ENCODE data around the gene RCHY1. TPM values are rescaled to one million over a fixed set of nuclear protein-coding genes. Genes with fewer than 3 reads are reported as not detected.
A peak's percentile ranks its signal among the peaks of the same experiment; 100 is the strongest.
"Not testable (repeated sequence)": the region's sequence is repeated elsewhere in the genome, so short reads cannot be mapped to it uniquely, and the experiment has no call there.

The RCHY1 gene
- total and polyA plus RNA-seq, 2 experiments from 2014 or later: 16.9 to 23.6 TPM

- H3K27me3 ChIP-seq (replicated peaks; ENCODE audit: insufficient read depth): no peaks in the 10 kb centered on the region
- in situ Hi-C loops (cut with MboI): no loop called here
- H3K9me3 ChIP-seq (ENCODE audit: low read depth): no peaks in the 10 kb centered on the region
- TF ChIP-seq EZH2 (IDR thresholded peaks at IDR 0.05; ENCODE audit: insufficient read depth, poor library complexity, severe bottlenecking) (no peak), EZH2phosphoT487 (IDR thresholded peaks at IDR 0.05; ENCODE audit: insufficient read depth, low read depth) (no peak)
- no peaks in the 10 kb centered on the region for H4K20me1 ChIP-seq (ENCODE audit: insufficient read depth)
- H3K9ac ChIP-seq: no peak overlapping the region
- H2AFZ ChIP-seq: no peak overlapping the region
- WGBS, 2 experiments (ENCODE audit: low coverage in 1 of 2, low lambda C conversion rate in 2 of 2, missing lambda C conversion rate in 2 of 2): 68 to 74% methylated on average over 3 of the region's 3 CpGs
- H3F3A ChIP-seq (ENCODE audit: insufficient read depth): peaks cover 33% of the 10 kb centered on the region
- peaks cover 9% of the 10 kb centered on the region; the same call in 1 of the 2 replicates for H3K36me3 ChIP-seq (ENCODE audit: low read depth)
- peak overlapping the region; percentile 88 for H3K4me2 ChIP-seq (ENCODE audit: unreplicated experiment)
- peaks cover 39% of the 10 kb centered on the region for H3K4me1 ChIP-seq (ENCODE audit: insufficient read depth)
- H3K79me2 ChIP-seq (ENCODE audit: insufficient read depth): peaks cover 91% of the 10 kb centered on the region
- H3K27ac ChIP-seq: peak overlapping the region; percentile 92; the same call in 1 of the 2 replicates
- no peak for DNase-seq
- no peaks in the 10 kb centered on the region for H3K9me2 ChIP-seq (ENCODE audit: insufficient read depth)
- H3K4me3 ChIP-seq: peak overlapping the region; percentile 48
Measured at GRCh38 chr4:75511841-75512240, 2.4 kb downstream of the RCHY1 start.

DNA sequence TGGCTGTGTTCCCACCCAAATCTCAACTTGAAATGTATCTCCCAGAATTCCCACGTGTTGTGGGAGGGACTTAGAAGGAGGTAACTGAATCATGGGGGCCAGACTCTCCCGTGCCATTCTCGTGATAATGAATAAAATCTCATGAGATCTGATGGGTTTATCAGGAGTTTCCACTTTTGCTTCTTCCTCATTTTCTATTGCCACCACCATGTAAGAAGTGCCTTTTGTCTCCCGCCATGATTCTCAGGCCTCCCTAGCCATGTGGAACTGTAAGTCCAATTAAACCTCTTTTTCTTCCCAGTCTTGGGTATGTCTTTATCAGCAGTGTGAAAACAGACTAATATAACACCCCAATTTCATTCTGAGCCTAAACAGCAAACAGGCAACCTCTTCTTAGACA is 4.6 kb downstream of the RCHY1 start:
- in situ Hi-C loops (cut with MboI); H3K27me3 ChIP-seq (replicated peaks; ENCODE audit: insufficient read depth); DNase-seq; H2AFZ ChIP-seq; H3K4me2 ChIP-seq (ENCODE audit: unreplicated experiment); H3K9me3 ChIP-seq (ENCODE audit: low read depth); H4K20me1 ChIP-seq (ENCODE audit: insufficient read depth); H3K9ac ChIP-seq; H3K9me2 ChIP-seq (ENCODE audit: insufficient read depth); H3K4me3 ChIP-seq; H3K27ac ChIP-seq: not testable (repeated sequence)
- Histone ChIP-seq H3F3A (ENCODE audit: insufficient read depth) (peaks cover 24% of the 10 kb centered on the region), H3K36me3 (ENCODE audit: low read depth) (peaks cover 16% of the 10 kb centered on the region), H3K79me2 (ENCODE audit: insufficient read depth) (peaks cover 91% of the 10 kb centered on the region), H3K4me1 (ENCODE audit: insufficient read depth) (peaks cover 31% of the 10 kb centered on the region)
- 96 to 98% methylated on average over 4 of the region's 4 CpGs for WGBS, 2 experiments (ENCODE audit: low coverage in 1 of 2, low lambda C conversion rate in 2 of 2, missing lambda C conversion rate in 2 of 2)

GRCh38 chr4:75505630-75506029 is 8.6 kb downstream of the RCHY1 start:
- H3K79me2 ChIP-seq (ENCODE audit: insufficient read depth): peaks cover 70% of the 10 kb centered on the region
- no peaks in the 10 kb centered on the region for H3K9me3 ChIP-seq (ENCODE audit: low read depth)
- no peaks in the 10 kb centered on the region for H4K20me1 ChIP-seq (ENCODE audit: insufficient read depth)
- no peak overlapping the region for H3K27ac ChIP-seq
- peaks cover 23% of the 10 kb centered on the region for H3K36me3 ChIP-seq (ENCODE audit: low read depth)
- TF ChIP-seq EZH2phosphoT487 (IDR thresholded peaks at IDR 0.05; ENCODE audit: insufficient read depth, low read depth) (no peak), EZH2 (IDR thresholded peaks at IDR 0.05; ENCODE audit: insufficient read depth, poor library complexity, severe bottlenecking) (no peak)
- H3K27me3 ChIP-seq (replicated peaks; ENCODE audit: insufficient read depth): no peaks in the 10 kb centered on the region
- no peak overlapping the region for H3K4me2 ChIP-seq (ENCODE audit: unreplicated experiment)
- no peak overlapping the region for H2AFZ ChIP-seq
- no peak for DNase-seq
- no peaks in the 10 kb centered on the region for H3K9me2 ChIP-seq (ENCODE audit: insufficient read depth)
- no peak overlapping the region for H3K4me3 ChIP-seq
- no peak overlapping the region for H3K9ac ChIP-seq
- H3F3A ChIP-seq (ENCODE audit: insufficient read depth): no peaks in the 10 kb centered on the region; the same call in 1 of the 2 replicates
- WGBS, 2 experiments (ENCODE audit: low coverage in 1 of 2, low lambda C conversion rate in 2 of 2, missing lambda C conversion rate in 2 of 2): 98 to 100% methylated on average over 2 of the region's 2 CpGs
- in situ Hi-C loops (cut with MboI): no loop called here
- peaks cover 6% of the 10 kb centered on the region for H3K4me1 ChIP-seq (ENCODE audit: insufficient read depth)

DNA sequence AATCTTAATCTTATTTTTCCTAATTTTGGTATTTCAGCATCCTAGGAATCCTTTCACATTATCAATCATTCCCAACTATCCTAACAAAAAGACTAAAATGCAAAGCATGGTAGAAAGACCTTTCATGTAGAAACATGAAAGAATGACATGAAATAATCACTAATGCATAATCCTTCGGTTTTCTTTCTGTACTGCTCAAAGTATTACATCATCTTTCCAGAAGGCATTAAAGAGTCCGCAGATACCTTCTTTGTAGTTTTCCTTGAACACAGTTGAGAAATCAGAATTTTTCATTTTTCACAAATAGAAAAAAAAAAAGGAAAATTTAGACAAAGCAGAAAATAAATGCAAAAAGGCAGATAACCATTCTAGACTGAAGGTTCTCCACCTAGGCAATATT is 11.5 kb downstream of the RCHY1 start:
- TF ChIP-seq EZH2 (IDR thresholded peaks at IDR 0.05; ENCODE audit: insufficient read depth, poor library complexity, severe bottlenecking) (no peak), EZH2phosphoT487 (IDR thresholded peaks at IDR 0.05; ENCODE audit: insufficient read depth, low read depth) (no peak)
- no peak overlapping the region for H2AFZ ChIP-seq
- no peaks in the 10 kb centered on the region for H3K9me2 ChIP-seq (ENCODE audit: insufficient read depth)
- no peak overlapping the region for H3K9ac ChIP-seq
- H4K20me1 ChIP-seq (ENCODE audit: insufficient read depth): peaks cover 3% of the 10 kb centered on the region; the same call in 1 of the 2 replicates
- 96 to 98% methylated on average over 2 of the region's 2 CpGs for WGBS, 2 experiments (ENCODE audit: low coverage in 1 of 2, low lambda C conversion rate in 2 of 2, missing lambda C conversion rate in 2 of 2)
- DNase-seq: no peak
- H3K79me2 ChIP-seq (ENCODE audit: insufficient read depth): peaks cover 70% of the 10 kb centered on the region
- H3K27me3 ChIP-seq (replicated peaks; ENCODE audit: insufficient read depth): no peaks in the 10 kb centered on the region
- H3K4me2 ChIP-seq (ENCODE audit: unreplicated experiment): no peak overlapping the region
- H3K4me3 ChIP-seq: no peak overlapping the region
- H3K9me3 ChIP-seq (ENCODE audit: low read depth): no peaks in the 10 kb centered on the region
- in situ Hi-C loops (cut with MboI): no loop called here
- peaks cover 43% of the 10 kb centered on the region for H3K36me3 ChIP-seq (ENCODE audit: low read depth)
- peaks cover 13% of the 10 kb centered on the region for H3F3A ChIP-seq (ENCODE audit: insufficient read depth)
- H3K4me1 ChIP-seq (ENCODE audit: insufficient read depth): 0 out of 2 replicates have a peak, but pooled peaks cover under 1% of the 10 kb centered on the region
- H3K27ac ChIP-seq: no peak overlapping the region

- no peaks in the 10 kb centered on the region for H3K9me3 ChIP-seq (ENCODE audit: low read depth)
- in situ Hi-C loops (cut with MboI): no loop called here
- 95 to 100% methylated on average over 2 of the region's 2 CpGs for WGBS, 2 experiments (ENCODE audit: low coverage in 1 of 2, low lambda C conversion rate in 2 of 2, missing lambda C conversion rate in 2 of 2)
- no peak for DNase-seq
- H3K9ac ChIP-seq: no peak overlapping the region
- peaks cover 11% of the 10 kb centered on the region for H3K4me1 ChIP-seq (ENCODE audit: insufficient read depth)
- H3K36me3 ChIP-seq (ENCODE audit: low read depth): peaks cover 31% of the 10 kb centered on the region; the same call in 1 of the 2 replicates
- no peak for TF ChIP-seq EZH2 (IDR thresholded peaks at IDR 0.05; ENCODE audit: insufficient read depth, poor library complexity, severe bottlenecking)
- TF ChIP-seq EZH2phosphoT487 (IDR thresholded peaks at IDR 0.05; ENCODE audit: insufficient read depth, low read depth): no peak
- H3K27me3 ChIP-seq (replicated peaks; ENCODE audit: insufficient read depth): no peaks in the 10 kb centered on the region
- no peak overlapping the region for H2AFZ ChIP-seq
- peaks cover 24% of the 10 kb centered on the region for H3F3A ChIP-seq (ENCODE audit: insufficient read depth)
- H3K9me2 ChIP-seq (ENCODE audit: insufficient read depth): no peaks in the 10 kb centered on the region
- peaks cover 7% of the 10 kb centered on the region for H4K20me1 ChIP-seq (ENCODE audit: insufficient read depth)
- no peak overlapping the region for H3K27ac ChIP-seq
- no peak overlapping the region for H3K4me3 ChIP-seq
- peaks cover 67% of the 10 kb centered on the region for H3K79me2 ChIP-seq (ENCODE audit: insufficient read depth)
- no peak overlapping the region for H3K4me2 ChIP-seq (ENCODE audit: unreplicated experiment)
Measured at GRCh38 chr4:75499900-75500299, 14.3 kb downstream of the RCHY1 start.

Measured in GM23248 (cell line).